Neural progenitor cell (in vitro differentiated cells): ENCODE measurements around the gene PKHD1. TPM values are rescaled to one million over a fixed set of nuclear protein-coding genes. Genes with fewer than 3 reads are reported as not detected.

Experiments
- DNase-seq: peaks from one replicate; pipeline ENCODE4 v3.0.0-alpha.2; 2016; ENCODE audit warnings: low spot score
- H2AFZ ChIP-seq: fragments of 200-600 bp; sonication (generic); replicated peaks from 2 replicates; pipeline ENCODE4 v1.6.1; 2016; ENCODE audit warnings: antibody characterized with exemption
- H3F3A ChIP-seq: fragments of 200-600 bp; sonication (generic); 2 replicates; pipeline ENCODE4 v1.6.1; 2016; ENCODE audit warnings: antibody characterized with exemption, low read depth
- H3K27ac ChIP-seq: fragments of 200-600 bp; sonication (generic); 2 replicates; pipeline ENCODE4 v1.5.1; 2016; ENCODE audit warnings: mild to moderate bottlenecking
- H3K27me3 ChIP-seq: fragments of 200-600 bp; sonication (generic); 2 replicates; pipeline ENCODE4 v1.6.1; 2016; ENCODE audit warnings: mild to moderate bottlenecking, moderate library complexity
- H3K36me3 ChIP-seq: fragments of 200-600 bp; sonication (generic); 2 replicates; pipeline ENCODE4 v1.5.1; 2016
- H3K4me1 ChIP-seq: fragments of 200-600 bp; sonication (generic); 2 replicates; pipeline ENCODE4 v1.6.1; 2016; ENCODE audit warnings: mixed run types
- H3K4me2 ChIP-seq: fragments of 200-600 bp; sonication (generic); 2 replicates; pipeline ENCODE4 v1.6.1; 2016
- H3K4me3 ChIP-seq: fragments of 200-600 bp; sonication (generic); 2 replicates; pipeline ENCODE4 v1.5.1; 2016
- H3K79me2 ChIP-seq: fragments of 200-600 bp; sonication (generic); 2 replicates; pipeline ENCODE4 v1.6.1; 2016; ENCODE audit warnings: low read depth
- H3K9ac ChIP-seq: fragments of 200-600 bp; sonication (generic); 2 replicates; pipeline ENCODE4 v1.6.1; 2016
- H3K9me3 ChIP-seq: fragments of 200-600 bp; sonication (generic); 2 replicates; pipeline ENCODE4 v1.5.1; 2016; ENCODE audit warnings: low read depth
- H4K20me1 ChIP-seq: fragments of 200-600 bp; sonication (generic); 2 replicates; pipeline ENCODE4 v1.6.1; 2016; ENCODE audit warnings: low read depth
- H3K27ac Mint-ChIP-seq: 3 replicates; pipeline ENCODE4 v1.8.0; 2021; ENCODE audit warnings: mixed read lengths
- H3K27me3 Mint-ChIP-seq: 2 replicates; pipeline ENCODE4 v1.8.0; 2022; ENCODE audit warnings: low read depth, mild to moderate bottlenecking, inconsistent platforms, moderate library complexity, mixed read lengths; ENCODE audit not compliant: insufficient read depth
- H3K36me3 Mint-ChIP-seq: 3 replicates; pipeline ENCODE4 v1.8.0; 2021; ENCODE audit warnings: mixed read lengths
- H3K4me1 Mint-ChIP-seq: 3 replicates; pipeline ENCODE4 v1.8.0; 2021; ENCODE audit warnings: mixed read lengths
- H3K4me3 Mint-ChIP-seq: 3 replicates; pipeline ENCODE4 v1.8.0; 2021; ENCODE audit warnings: mild to moderate bottlenecking, moderate library complexity, mixed read lengths
- H3K9me3 Mint-ChIP-seq: 3 replicates; pipeline ENCODE4 v1.8.0; 2020; ENCODE audit warnings: mixed read lengths
- EZH2 ChIP-seq: fragments of 200-600 bp; sonication (generic); IDR thresholded peaks from 2 replicates; pipeline ENCODE4 v1.6.1; 2017; ENCODE audit warnings: antibody characterized with exemption, mild to moderate bottlenecking, moderate library complexity
- EZH2phosphoT487 ChIP-seq: fragments of 200-600 bp; sonication (generic); IDR thresholded peaks from 2 replicates; pipeline ENCODE4 v1.6.1; 2017; ENCODE audit warnings: antibody characterized with exemption
- total RNA-seq: library from RNA; depleted of rRNA; stranded (reverse); fragments of >200 nt; gene quantifications from 2 replicates; pipeline ENCODE4 v1.2.3, GENCODE V29; 2015; ENCODE audit warnings: low replicate concordance
- TF ChIP-seq, protein P1 (sequence below): fragments of 200-600 bp; sonication (generic); IDR thresholded peaks from 2 replicates; pipeline ENCODE4 v1.5.1; 2017; ENCODE audit warnings: antibody characterized with exemption, mild to moderate bottlenecking

The PKHD1 gene
- total RNA-seq, 1 donor from 2014 or later, result 0.04 TPM

DNA sequence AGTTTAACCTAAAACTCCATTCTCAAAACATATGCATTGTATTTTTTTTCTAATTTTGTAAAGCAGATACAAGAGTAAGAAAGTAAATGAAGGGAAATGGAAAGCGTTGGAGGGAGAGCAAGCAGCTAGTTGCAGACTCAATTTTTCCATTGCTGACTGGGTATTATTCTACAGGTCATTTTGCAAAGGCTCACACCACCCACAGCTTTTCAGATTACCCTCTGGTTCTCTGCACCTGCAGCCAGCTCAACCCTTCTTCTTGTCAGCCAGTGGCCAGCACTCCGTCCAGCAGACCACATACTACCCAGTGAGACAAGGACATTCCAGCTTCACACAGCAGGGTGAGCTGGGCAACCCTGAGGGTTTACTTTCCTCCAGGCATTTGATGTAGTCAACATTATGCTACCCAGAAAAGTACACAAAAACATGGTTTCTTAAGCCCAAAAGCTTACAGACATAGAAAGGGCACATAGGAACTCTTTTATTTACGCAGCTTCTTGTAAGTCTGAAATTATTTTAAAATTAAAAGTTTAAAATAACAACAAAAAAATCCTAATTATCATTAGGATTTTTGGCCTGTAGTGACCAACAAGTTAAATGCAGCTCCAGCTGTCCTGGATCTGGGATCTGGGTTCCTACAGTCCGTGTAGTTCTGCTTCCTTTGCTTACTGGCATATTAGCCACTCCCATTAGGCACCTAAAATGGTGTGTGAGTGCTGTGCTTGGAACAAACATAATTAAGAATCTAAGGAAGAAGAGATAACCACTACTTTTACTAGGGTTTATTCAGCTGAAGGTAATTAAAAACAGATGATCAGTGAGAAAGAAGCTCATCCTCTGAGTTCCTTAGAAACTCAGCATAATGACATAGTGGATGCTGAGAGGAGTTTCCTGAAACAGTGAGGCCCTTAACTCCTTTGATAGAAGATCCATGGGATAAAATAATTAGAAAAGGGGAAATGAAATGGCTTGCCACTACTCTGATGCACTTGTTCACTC lies 185.3 kb downstream of the PKHD1 start:
- peak overlapping the region; percentile 47 for H3K4me2 ChIP-seq
- H3K27ac Mint-ChIP-seq, result no peak overlapping the region
- peak overlapping the region; percentile 40 for H3K27ac ChIP-seq
- H3K4me3 ChIP-seq, result no peak overlapping the region
- no peak overlapping the region for H3K9ac ChIP-seq
- H2AFZ ChIP-seq, result peak overlapping the region; percentile 93
- H3F3A ChIP-seq, result peaks cover 6% of the 10 kb centered on the region
- no peaks in the 10 kb centered on the region for H3K36me3 Mint-ChIP-seq
- DNase-seq, result peak; percentile 27
- no peaks in the 10 kb centered on the region for H4K20me1 ChIP-seq
- H3K4me3 Mint-ChIP-seq, result no peak overlapping the region
- no peaks in the 10 kb centered on the region for H3K4me1 Mint-ChIP-seq
- H3K36me3 ChIP-seq, result no peaks in the 10 kb centered on the region
- TF ChIP-seq EZH2phosphoT487 (no peak), EZH2 (no peak)
- TF ChIP-seq, protein P1, sequence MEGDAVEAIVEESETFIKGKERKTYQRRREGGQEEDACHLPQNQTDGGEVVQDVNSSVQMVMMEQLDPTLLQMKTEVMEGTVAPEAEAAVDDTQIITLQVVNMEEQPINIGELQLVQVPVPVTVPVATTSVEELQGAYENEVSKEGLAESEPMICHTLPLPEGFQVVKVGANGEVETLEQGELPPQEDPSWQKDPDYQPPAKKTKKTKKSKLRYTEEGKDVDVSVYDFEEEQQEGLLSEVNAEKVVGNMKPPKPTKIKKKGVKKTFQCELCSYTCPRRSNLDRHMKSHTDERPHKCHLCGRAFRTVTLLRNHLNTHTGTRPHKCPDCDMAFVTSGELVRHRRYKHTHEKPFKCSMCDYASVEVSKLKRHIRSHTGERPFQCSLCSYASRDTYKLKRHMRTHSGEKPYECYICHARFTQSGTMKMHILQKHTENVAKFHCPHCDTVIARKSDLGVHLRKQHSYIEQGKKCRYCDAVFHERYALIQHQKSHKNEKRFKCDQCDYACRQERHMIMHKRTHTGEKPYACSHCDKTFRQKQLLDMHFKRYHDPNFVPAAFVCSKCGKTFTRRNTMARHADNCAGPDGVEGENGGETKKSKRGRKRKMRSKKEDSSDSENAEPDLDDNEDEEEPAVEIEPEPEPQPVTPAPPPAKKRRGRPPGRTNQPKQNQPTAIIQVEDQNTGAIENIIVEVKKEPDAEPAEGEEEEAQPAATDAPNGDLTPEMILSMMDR, result no peak
- H3K9me3 ChIP-seq, result no peaks in the 10 kb centered on the region
- peaks cover 12% of the 10 kb centered on the region for H3K4me1 ChIP-seq
- H3K27me3 Mint-ChIP-seq, result no peaks in the 10 kb centered on the region
- H3K9me3 Mint-ChIP-seq, result no peaks in the 10 kb centered on the region
- H3K79me2 ChIP-seq, result no peaks in the 10 kb centered on the region
- H3K27me3 ChIP-seq, result no peaks in the 10 kb centered on the region

DNA sequence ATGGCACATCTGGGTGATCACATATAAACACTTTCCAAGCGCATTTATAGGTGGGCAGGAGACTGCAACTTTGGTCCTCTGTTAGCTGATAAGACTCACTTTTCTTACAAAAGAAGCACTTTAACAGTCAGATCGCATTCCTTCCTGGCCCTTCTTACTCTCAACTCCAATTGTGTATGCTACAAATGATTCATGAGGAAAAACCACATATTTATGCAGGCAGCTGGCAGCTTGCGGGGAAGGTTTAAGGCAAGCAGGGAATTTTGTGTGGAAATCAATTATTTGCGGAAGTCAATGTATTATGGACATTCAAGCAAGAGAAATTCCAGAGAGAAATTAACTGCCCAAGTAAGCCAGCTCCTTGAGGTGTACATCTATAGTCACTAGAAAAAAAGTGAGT lies 194.0 kb downstream of the PKHD1 start:
- Histone ChIP-seq H4K20me1 (no peaks in the 10 kb centered on the region), H2AFZ (no peak overlapping the region), H3F3A (no peaks in the 10 kb centered on the region), H3K9ac (no peak overlapping the region), H3K4me3 (no peak overlapping the region), H3K4me2 (no peak overlapping the region), H3K4me1 (no peaks in the 10 kb centered on the region), H3K36me3 (no peaks in the 10 kb centered on the region), H3K27me3 (no peaks in the 10 kb centered on the region), H3K79me2 (no peaks in the 10 kb centered on the region), H3K9me3 (no peaks in the 10 kb centered on the region), H3K27ac (no peak overlapping the region)
- no peak overlapping the region for H3K4me3 Mint-ChIP-seq
- no peaks in the 10 kb centered on the region for H3K36me3 Mint-ChIP-seq
- no peaks in the 10 kb centered on the region for H3K9me3 Mint-ChIP-seq
- TF ChIP-seq EZH2phosphoT487, result no peak
- TF ChIP-seq, protein P1, result no peak
- no peak for TF ChIP-seq EZH2
- no peak overlapping the region for H3K27ac Mint-ChIP-seq
- no peaks in the 10 kb centered on the region for H3K27me3 Mint-ChIP-seq
- no peaks in the 10 kb centered on the region for H3K4me1 Mint-ChIP-seq
- no peak for DNase-seq

DNA sequence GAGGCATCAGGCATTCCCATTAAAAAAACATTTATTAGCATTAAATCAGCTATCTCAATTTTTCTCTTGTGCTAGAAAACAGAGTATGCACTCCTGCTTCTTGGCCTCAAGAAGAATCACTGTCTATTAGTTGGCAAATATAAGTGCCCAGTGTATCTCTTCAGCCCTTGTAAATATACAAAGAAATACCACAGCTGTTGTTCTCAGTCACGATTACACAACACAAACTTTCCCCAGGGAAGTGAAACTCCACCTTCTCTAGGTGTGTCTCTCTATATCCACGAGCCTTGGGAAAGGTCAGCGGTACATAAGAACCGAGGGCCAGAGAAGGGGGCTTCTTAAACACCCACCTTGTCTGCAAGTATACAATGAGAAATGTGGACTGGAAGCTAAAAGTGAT lies 194.7 kb downstream of the PKHD1 start:
- Histone ChIP-seq H3K79me2 (no peaks in the 10 kb centered on the region), H3K9ac (no peak overlapping the region), H3K27ac (no peak overlapping the region), H3K4me3 (no peak overlapping the region), H3F3A (no peaks in the 10 kb centered on the region), H3K9me3 (no peaks in the 10 kb centered on the region), H4K20me1 (no peaks in the 10 kb centered on the region), H3K36me3 (no peaks in the 10 kb centered on the region), H2AFZ (no peak overlapping the region), H3K4me1 (no peaks in the 10 kb centered on the region), H3K4me2 (no peak overlapping the region), H3K27me3 (no peaks in the 10 kb centered on the region)
- TF ChIP-seq, protein P1, result no peak
- TF ChIP-seq EZH2, result no peak
- TF ChIP-seq EZH2phosphoT487, result no peak
- Mint-ChIP-seq H3K27ac (no peak overlapping the region), H3K27me3 (no peaks in the 10 kb centered on the region), H3K36me3 (no peaks in the 10 kb centered on the region), H3K4me3 (no peak overlapping the region), H3K9me3 (no peaks in the 10 kb centered on the region), H3K4me1 (no peaks in the 10 kb centered on the region)
- no peak for DNase-seq
